ENCODE measurements around the gene PPARG. TPM values are rescaled to one million over a fixed set of nuclear protein-coding genes. Genes with fewer than 3 reads are reported as not detected.
"Not testable (repeated sequence)": the region's sequence is repeated elsewhere in the genome, so short reads cannot be mapped to it uniquely, and the experiment has no call there.

Gene PPARG
- total and polyA plus RNA-seq, 10 of the 15 experiments (the other 5 are each of a cell fraction or from before 2014, with no cell fraction given), result 0.06 to 0.86 (median 0.12) TPM; not detected in 5

- Histone ChIP-seq H3K36me3 (ENCODE audit: control insufficient read depth in 2 of 2, insufficient read depth in 2 of 2, low read length in 1 of 2) (no peaks in the 10 kb centered on the region), H3K4me1 (ENCODE audit: control insufficient read depth, insufficient read depth, low read length) (no peaks in the 10 kb centered on the region), H3K27me3 (replicated peaks in 1 of 2; ENCODE audit: control insufficient read depth in 2 of 2, insufficient read depth in 2 of 2, low read length in 1 of 2) (no peaks in the 10 kb centered on the region), H3K79me2 (ENCODE audit: control insufficient read depth, insufficient read depth, low read length) (no peaks in the 10 kb centered on the region), H3K4me2 (ENCODE audit: control insufficient read depth, insufficient read depth) (no peak overlapping the region), H4K20me1 (ENCODE audit: control insufficient read depth, insufficient read depth) (no peaks in the 10 kb centered on the region), H3K9me3 (replicated peaks; ENCODE audit: control insufficient read depth, insufficient read depth, low read length) (no peaks in the 10 kb centered on the region), H2AFZ (ENCODE audit: control insufficient read depth, low read depth, low read length) (no peak overlapping the region), H3K9ac (ENCODE audit: control insufficient read depth, insufficient read depth, low read length) (no peak overlapping the region), H3K4me3 (no peak overlapping the region), H3K27ac (ENCODE audit: control insufficient read depth, insufficient read depth) (no peak overlapping the region)
- RAD21 ChIA-PET (ENCODE audit: unreplicated experiment), result no interaction called here
- FAIRE-seq (no peak), ATAC-seq (peak; percentile 31; the same call in 2 of the 3 replicates), DNase-seq (ENCODE audit: low read depth, low spot score) (no peak)
- intact Hi-C loops (cut with micrococcal nuclease; ENCODE audit: unreplicated experiment) (no loop called here), in situ Hi-C loops (cut with MboI) (no loop called here)
- WGBS (ENCODE audit: insufficient coverage, insufficient replicate concordance, low lambda C conversion rate, missing lambda C conversion rate), result 72% methylated on average over 1 of the region's 1 CpG
- SMC1A ChIA-PET (ENCODE audit: uncharacterized antibody, unreplicated experiment), result interaction anchor here (1.2 kb wide), 1 partner anchor 10 kb away, joined by 4 read pairs; no protein-coding TSS in a partner anchor
- TF ChIP-seq GABPA (IDR thresholded peaks at IDR 0.05; ENCODE audit: low read depth), result no peak
- TF ChIP-seq RUNX3 (IDR thresholded peaks at IDR 0.05; ENCODE audit: low read length), result no peak
- TF ChIP-seq USF1 (IDR thresholded peaks at IDR 0.05; ENCODE audit: borderline replicate concordance, extremely low read length, insufficient read depth, low read depth, low read length), result no peak
- no peak for TF ChIP-seq YY1 (IDR thresholded peaks at IDR 0.05; ENCODE audit: low read depth, low read length)
- TF ChIP-seq SKIL (IDR thresholded peaks at IDR 0.05; ENCODE audit: low read depth, poor library complexity, severe bottlenecking), result no peak
- no peak for TF ChIP-seq KAT2A (conservative IDR thresholded peaks at IDR 0.05; ENCODE audit: control insufficient read depth, low read depth, low read length)
- no TSS peak for BruUV-seq (replicated peaks)
- CTCF ChIA-PET, result interaction anchor here (1.5 kb wide), 1 partner anchor 249 kb away, joined by 5 read pairs; no protein-coding TSS in a partner anchor
- POLR2A ChIA-PET, result interaction anchor here (1.3 kb wide), 1 partner anchor 11 kb away, joined by 3 read pairs; no protein-coding TSS in a partner anchor
Measured at GRCh38 chr3:12384451-12385233, 95.8 kb downstream of the PPARG start.

GRCh38 chr3:12386514-12387291 is 97.8 kb downstream of the PPARG start:
- H3K27ac ChIP-seq (ENCODE audit: control insufficient read depth, insufficient read depth); H3K4me3 ChIP-seq; FAIRE-seq; SMC1A ChIA-PET (ENCODE audit: uncharacterized antibody, unreplicated experiment); BruUV-seq (replicated peaks); H3K4me1 ChIP-seq (ENCODE audit: control insufficient read depth, insufficient read depth, low read length); RAD21 ChIA-PET (ENCODE audit: unreplicated experiment); H3K27me3 ChIP-seq (replicated peaks in 1 of 2; ENCODE audit: control insufficient read depth in 2 of 2, insufficient read depth in 2 of 2, low read length in 1 of 2); H3K9ac ChIP-seq (ENCODE audit: control insufficient read depth, insufficient read depth, low read length); H4K20me1 ChIP-seq (ENCODE audit: control insufficient read depth, insufficient read depth); intact Hi-C loops (cut with micrococcal nuclease; ENCODE audit: unreplicated experiment); H2AFZ ChIP-seq (ENCODE audit: control insufficient read depth, low read depth, low read length); in situ Hi-C loops (cut with MboI); H3K79me2 ChIP-seq (ENCODE audit: control insufficient read depth, insufficient read depth, low read length); ATAC-seq; DNase-seq (ENCODE audit: low read depth, low spot score); H3K4me2 ChIP-seq (ENCODE audit: control insufficient read depth, insufficient read depth); H3K9me3 ChIP-seq (replicated peaks; ENCODE audit: control insufficient read depth, insufficient read depth, low read length); H3K36me3 ChIP-seq (ENCODE audit: control insufficient read depth in 2 of 2, insufficient read depth in 2 of 2, low read length in 1 of 2): not testable (repeated sequence)
- CTCF ChIA-PET, result interaction anchor here (0.7 kb wide), 1 partner anchor 98 kb away, joined by 4 read pairs; no protein-coding TSS in a partner anchor
- POLR2A ChIA-PET, result interaction anchor here (0.7 kb wide), 1 partner anchor 18 kb away, joined by 5 read pairs; no protein-coding TSS in a partner anchor
- 18% methylated on average over 4 of the region's 4 CpGs for WGBS (ENCODE audit: insufficient coverage, insufficient replicate concordance, low lambda C conversion rate, missing lambda C conversion rate)
